Large intestine (tissue), 3 donors: ENCODE measurements around the gene TRIP10. TPM values are rescaled to one million over a fixed set of nuclear protein-coding genes. Genes with fewer than 3 reads are reported as not detected.

Source experiments
- DNase-seq, 2 donors: peaks; one replicate each; pipeline versions ENCODE4 v3.0.0 to v3.0.0-alpha.2; 2013
- H3K27ac ChIP-seq: one replicate; pipeline ENCODE4 v1.5.1; 2013; ENCODE audit warnings: low read length
- H3K27me3 ChIP-seq: 2 replicates; pipeline ENCODE4 v1.6.1; 2013; ENCODE audit warnings: low read length; ENCODE audit not compliant: control insufficient read depth, insufficient read depth
- H3K36me3 ChIP-seq: 2 replicates; pipeline ENCODE4 v1.6.1; 2013; ENCODE audit warnings: low read length; ENCODE audit not compliant: control insufficient read depth, insufficient read depth
- H3K4me1 ChIP-seq: one replicate; pipeline ENCODE4 v1.6.1; 2013; ENCODE audit warnings: low read length; ENCODE audit not compliant: control insufficient read depth, insufficient read depth
- H3K4me3 ChIP-seq: one replicate; pipeline ENCODE4 v1.5.1; 2013; ENCODE audit warnings: low read length
- H3K9me3 ChIP-seq: one replicate; pipeline ENCODE4 v1.6.1; 2013; ENCODE audit warnings: mild to moderate bottlenecking, low read depth, low read length, moderate library complexity; ENCODE audit not compliant: control insufficient read depth
- WGBS: methylation state at CpG from one replicate; pipeline ENCODE4 v1.1.5; 2013; ENCODE audit warnings: low lambda C conversion rate; ENCODE audit not compliant: insufficient coverage; 5-methylcytosine and 5-hydroxymethylcytosine counted together
- polyA plus RNA-seq: library from polyadenylated mRNA; unstranded; fragments of 120-200 nt; gene quantifications from one replicate; pipeline ENCODE4 v1.2.1, GENCODE V29; 2013

Gene TRIP10
- polyA plus RNA-seq, 1 donor = 96.0 TPM

GRCh38 chr19:6718111-6718740 lies 21.3 kb upstream of the TRIP10 start:
- Histone ChIP-seq H3K4me1 (peaks cover 26% of the 10 kb centered on the region), H3K36me3 (no peaks in the 10 kb centered on the region), H3K4me3 (no peak overlapping the region), H3K27ac (no peak overlapping the region), H3K9me3 (no peaks in the 10 kb centered on the region), H3K27me3 (no peaks in the 10 kb centered on the region)
- no peak for DNase-seq
- WGBS = no CpG with 5 or more reads among the region's 23 CpGs

- Histone ChIP-seq H3K4me3 (no peak overlapping the region), H3K36me3 (no peaks in the 10 kb centered on the region), H3K9me3 (no peaks in the 10 kb centered on the region), H3K4me1 (peaks cover 28% of the 10 kb centered on the region), H3K27me3 (no peaks in the 10 kb centered on the region), H3K27ac (no peak overlapping the region)
- no peak for DNase-seq
- no CpG with 5 or more reads among the region's 21 CpGs for WGBS
These were observed 20.5 kb upstream of the TRIP10 start for GRCh38 chr19:6718741-6719539.

- H3K9me3 ChIP-seq = no peaks in the 10 kb centered on the region
- H3K27me3 ChIP-seq = no peaks in the 10 kb centered on the region
- DNase-seq = no peak
- no peak overlapping the region for H3K27ac ChIP-seq
- H3K36me3 ChIP-seq = no peaks in the 10 kb centered on the region
- WGBS = 80% methylated on average over 1 of the region's 6 CpGs
- H3K4me1 ChIP-seq = peaks cover 28% of the 10 kb centered on the region
- H3K4me3 ChIP-seq = no peak overlapping the region
These were observed 20.0 kb upstream of the TRIP10 start for GRCh38 chr19:6719540-6719861.

GRCh38 chr19:6719992-6720368 lies 19.5 kb upstream of the TRIP10 start:
- DNase-seq = no peak
- H3K9me3 ChIP-seq = no peaks in the 10 kb centered on the region
- no peaks in the 10 kb centered on the region for H3K36me3 ChIP-seq
- 70% methylated on average over 2 of the region's 3 CpGs for WGBS
- peaks cover 31% of the 10 kb centered on the region for H3K4me1 ChIP-seq
- H3K27ac ChIP-seq = peak overlapping the region; percentile 36
- H3K27me3 ChIP-seq = no peaks in the 10 kb centered on the region
- H3K4me3 ChIP-seq = no peak overlapping the region

GRCh38 chr19:6720369-6721137 lies 18.9 kb upstream of the TRIP10 start, which contains the start of gene C3:
TSS of gene C3 (minus strand) at chr19:6720650. CDS start at chr19:6720589, 61 bp downstream.
- DNase-seq = peak; percentile 77 to 80

GRCh38 chr19:6721138-6721474 lies 18.4 kb upstream of the TRIP10 start:
- Histone ChIP-seq H3K4me1 (peaks cover 42% of the 10 kb centered on the region), H3K4me3 (no peak overlapping the region), H3K9me3 (no peaks in the 10 kb centered on the region), H3K27me3 (no peaks in the 10 kb centered on the region), H3K36me3 (no peaks in the 10 kb centered on the region), H3K27ac (peak overlapping the region; percentile 30)
- DNase-seq = no peak

More at GRCh38 chr19:6720369-6721137, 18.9 kb upstream of the TRIP10 start, which contains the start of gene C3:
- H3K4me1 ChIP-seq = peaks cover 37% of the 10 kb centered on the region
- no peaks in the 10 kb centered on the region for H3K27me3 ChIP-seq
- WGBS = no CpG with 5 or more reads among the region's 4 CpGs
- H3K4me3 ChIP-seq = no peak within 1 kb of the TSS
- H3K36me3 ChIP-seq = no peaks in the 10 kb centered on the region
- H3K9me3 ChIP-seq = no peaks in the 10 kb centered on the region
- H3K27ac ChIP-seq = peak within 1 kb of the TSS; percentile 36

GRCh38 chr19:6721773-6722172 lies 17.7 kb upstream of the TRIP10 start:
- no peak overlapping the region for H3K4me3 ChIP-seq
- H3K36me3 ChIP-seq = no peaks in the 10 kb centered on the region
- H3K9me3 ChIP-seq = no peaks in the 10 kb centered on the region
- 100% methylated on average over 1 of the region's 5 CpGs for WGBS
- H3K4me1 ChIP-seq = peaks cover 43% of the 10 kb centered on the region
- H3K27ac ChIP-seq = no peak overlapping the region
- DNase-seq = no peak
- H3K27me3 ChIP-seq = no peaks in the 10 kb centered on the region

GRCh38 chr19:6723108-6723618 lies 16.3 kb upstream of the TRIP10 start:
- H3K27me3 ChIP-seq = no peaks in the 10 kb centered on the region
- peak overlapping the region; percentile 45 for H3K27ac ChIP-seq
- peaks cover 2% of the 10 kb centered on the region for H3K9me3 ChIP-seq
- no peaks in the 10 kb centered on the region for H3K36me3 ChIP-seq
- H3K4me3 ChIP-seq = no peak overlapping the region
- no CpG with 5 or more reads among the region's 13 CpGs for WGBS
- peak in 1 of 2 donors; percentile 64 for DNase-seq
- H3K4me1 ChIP-seq = peaks cover 43% of the 10 kb centered on the region

- Histone ChIP-seq H3K36me3 (no peaks in the 10 kb centered on the region), H3K4me1 (peaks cover 43% of the 10 kb centered on the region), H3K9me3 (peaks cover 2% of the 10 kb centered on the region), H3K4me3 (no peak overlapping the region), H3K27ac (no peak overlapping the region), H3K27me3 (no peaks in the 10 kb centered on the region)
- WGBS = no CpG with 5 or more reads among the region's 5 CpGs
- no peak for DNase-seq
These were observed 15.7 kb upstream of the TRIP10 start for GRCh38 chr19:6723738-6724137.

GRCh38 chr19:6724631-6725492 lies 14.6 kb upstream of the TRIP10 start:
- DNase-seq = no peak
- H3K27ac ChIP-seq = peak overlapping the region; percentile 16
- H3K4me1 ChIP-seq = peaks cover 49% of the 10 kb centered on the region
- no peaks in the 10 kb centered on the region for H3K36me3 ChIP-seq
- no peaks in the 10 kb centered on the region for H3K27me3 ChIP-seq
- peaks cover 2% of the 10 kb centered on the region for H3K9me3 ChIP-seq
- 78% methylated on average over 6 of the region's 15 CpGs for WGBS
- no peak overlapping the region for H3K4me3 ChIP-seq
